Measurements from ENCODE around the gene SH3YL1. TPM values are rescaled to one million over a fixed set of nuclear protein-coding genes. Genes with fewer than 3 reads are reported as not detected.
A peak's percentile ranks its signal among the peaks of the same experiment; 100 is the strongest.

Gene SH3YL1
- total RNA-seq, 1 experiment from 2014 or later, result 25.7 TPM

GRCh38 chr2:185221-185620 lies 78.6 kb downstream of the SH3YL1 start:
- no peak for DNase-seq (ENCODE audit: extremely low read depth, low read depth)

GRCh38 chr2:184695-185094 lies 79.1 kb downstream of the SH3YL1 start:
- no peak for DNase-seq (ENCODE audit: extremely low read depth, low read depth)

- DNase-seq (ENCODE audit: extremely low read depth, low read depth), result no peak
Observed at GRCh38 chr2:182509-183122, 81.2 kb downstream of the SH3YL1 start.

DNA sequence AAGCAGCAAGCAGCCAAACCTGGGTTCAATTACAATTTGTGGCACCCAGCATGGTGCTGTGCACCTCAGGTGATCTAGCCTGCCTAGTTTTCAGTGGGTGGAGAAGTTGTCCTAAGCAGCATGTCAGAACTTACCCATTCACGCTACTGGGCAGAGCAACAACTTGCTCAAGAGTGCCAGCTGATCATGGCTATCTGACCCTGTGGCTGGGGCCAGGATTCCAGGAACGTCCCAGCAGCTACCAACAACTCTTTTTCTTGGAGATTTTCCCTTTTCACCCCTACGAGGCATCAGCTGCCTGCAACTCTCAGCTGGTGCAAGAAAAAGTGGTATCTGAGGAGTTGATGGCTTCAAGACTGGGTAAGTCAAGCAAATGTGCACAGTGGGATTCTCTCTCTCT lies 83.5 kb downstream of the SH3YL1 start:
- DNase-seq (ENCODE audit: extremely low read depth, low read depth), result no peak

GRCh38 chr2:179886-180285 lies 83.9 kb downstream of the SH3YL1 start:
- no peak for DNase-seq (ENCODE audit: extremely low read depth, low read depth)

DNA sequence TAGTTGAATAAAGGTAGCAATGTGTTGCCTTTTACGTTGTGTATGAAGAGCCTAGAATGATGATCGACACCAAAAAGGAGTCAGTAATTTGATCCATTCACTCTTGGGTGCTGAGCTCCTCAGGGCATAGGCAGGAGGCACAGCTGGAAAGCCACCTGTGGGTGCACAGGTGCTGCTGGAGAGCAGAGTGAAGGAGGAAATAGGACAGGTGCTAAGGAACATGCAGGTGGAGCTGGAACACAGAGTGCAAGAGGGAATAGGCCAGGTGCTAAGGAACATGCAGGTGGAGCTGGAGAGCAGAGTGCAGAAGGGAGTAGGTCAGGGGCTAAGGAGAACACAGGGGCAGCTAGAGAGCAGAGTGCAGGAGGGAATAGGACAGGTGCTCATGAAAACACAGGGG lies 86.1 kb downstream of the SH3YL1 start:
- DNase-seq (ENCODE audit: extremely low read depth, low read depth), result no peak

GRCh38 chr2:176917-177316 lies 86.9 kb downstream of the SH3YL1 start:
- DNase-seq (ENCODE audit: extremely low read depth, low read depth), result no peak

GRCh38 chr2:175880-176820 lies 87.7 kb downstream of the SH3YL1 start:
- DNase-seq (ENCODE audit: extremely low read depth, low read depth), result no peak

DNA sequence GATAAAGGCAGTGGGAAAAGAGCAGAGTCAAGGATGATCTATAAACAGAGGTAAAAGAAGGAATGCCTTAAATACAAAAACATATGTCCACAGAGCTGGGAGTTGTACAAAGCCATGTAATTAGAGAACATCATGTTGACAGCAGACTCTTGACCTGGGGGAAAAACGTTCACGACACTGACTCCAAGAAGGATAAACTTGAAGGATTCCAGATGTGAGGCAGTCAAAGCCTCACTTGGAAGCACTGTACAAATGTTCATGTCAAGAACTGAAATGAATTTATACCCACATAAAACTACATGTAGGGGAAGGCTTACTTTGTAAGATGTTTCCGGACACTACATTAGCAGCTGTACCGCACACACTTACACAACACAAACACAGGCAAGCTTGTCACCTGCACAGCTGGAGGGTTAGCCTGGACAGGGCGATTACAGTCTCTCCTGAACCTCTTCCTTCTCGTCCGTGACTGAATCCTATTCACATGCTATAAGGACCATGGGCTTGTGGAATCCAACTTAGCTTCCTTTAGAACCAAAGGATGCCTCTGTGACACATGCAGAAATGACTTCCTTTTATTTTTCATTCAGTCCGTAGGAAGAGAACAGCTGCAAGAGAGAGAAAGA lies 88.6 kb downstream of the SH3YL1 start:
- no peak for DNase-seq (ENCODE audit: extremely low read depth, low read depth)

DNA sequence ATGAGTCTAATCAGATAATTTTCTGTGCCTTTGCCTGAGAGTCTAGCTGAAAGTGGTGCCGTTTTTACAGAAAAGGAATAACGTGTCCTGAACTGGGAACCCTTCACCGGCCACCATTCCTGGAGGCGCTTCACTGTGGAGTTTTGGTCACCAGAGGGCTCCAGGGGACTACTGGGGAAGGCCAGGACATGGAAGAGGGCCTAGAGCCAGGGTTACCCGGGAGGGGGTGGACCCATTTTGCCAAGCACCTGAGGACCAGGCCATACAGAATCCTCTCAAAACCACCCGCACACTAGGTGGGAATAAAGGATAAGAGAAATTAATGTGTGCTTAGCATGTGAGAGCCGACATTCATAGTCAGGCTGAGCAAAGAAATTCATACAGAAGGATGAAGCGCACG lies 91.7 kb downstream of the SH3YL1 start:
- DNase-seq (ENCODE audit: extremely low read depth, low read depth), result peak; percentile 7

GRCh38 chr2:169741-170140 lies 94.1 kb downstream of the SH3YL1 start:
- no peak for DNase-seq (ENCODE audit: extremely low read depth, low read depth)

Other genes with a start within 250 kb of the SH3YL1 start
- 0.32 and 0.62 TPM in 2 replicates for gene FAM110C, start 217.5 kb downstream of the SH3YL1 start, total RNA-seq (2014; rRNA removed; shearing (Covaris generic))
- 261 and 270 TPM in 2 replicates for gene ACP1, start 915 bp upstream of the SH3YL1 start, total RNA-seq (2014; rRNA removed; shearing (Covaris generic))
- not detected in 2 replicates for gene ALKAL2, start 24.1 kb upstream of the SH3YL1 start, total RNA-seq (2014; rRNA removed; shearing (Covaris generic))

Measured in NCI-H460 (cell line).